Activated CD8-positive, alpha-beta memory T cell treated with anti-CD3 and anti-CD28 coated beads, Interleukin-2, amount 50 U/mL, for 24 hours (primary cell): ENCODE results near the gene SGIP1.
"Not testable (repeated sequence)": the region's sequence is repeated elsewhere in the genome, so short reads cannot be mapped to it uniquely, and the experiment has no call there.

Experiments used
- DNase-seq: peaks from one replicate; pipeline ENCODE4 v3.0.0-alpha.2; 2020; ENCODE audit errors: extremely low read depth

Gene SGIP1

DNA sequence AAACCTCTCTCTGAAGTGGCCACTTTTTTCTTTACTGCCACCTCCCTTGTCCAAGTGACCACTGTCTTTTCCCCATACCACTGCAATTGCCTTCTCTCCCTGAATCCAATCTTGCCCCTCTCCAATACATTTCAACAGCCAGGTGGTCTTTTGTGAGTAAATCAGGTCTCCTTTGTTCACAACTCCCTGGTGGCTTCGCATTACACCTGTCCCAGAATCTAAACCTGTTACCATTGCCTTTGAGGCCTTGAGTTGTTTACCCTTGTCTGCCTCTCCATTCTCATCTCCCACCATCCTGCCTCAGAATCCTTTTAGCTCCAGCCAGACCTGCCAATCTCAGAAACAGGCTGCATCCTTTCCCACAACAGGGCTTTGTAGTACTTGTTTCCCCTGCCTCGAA lies 196.5 kb downstream of the SGIP1 start:
- no peak for DNase-seq

DNA sequence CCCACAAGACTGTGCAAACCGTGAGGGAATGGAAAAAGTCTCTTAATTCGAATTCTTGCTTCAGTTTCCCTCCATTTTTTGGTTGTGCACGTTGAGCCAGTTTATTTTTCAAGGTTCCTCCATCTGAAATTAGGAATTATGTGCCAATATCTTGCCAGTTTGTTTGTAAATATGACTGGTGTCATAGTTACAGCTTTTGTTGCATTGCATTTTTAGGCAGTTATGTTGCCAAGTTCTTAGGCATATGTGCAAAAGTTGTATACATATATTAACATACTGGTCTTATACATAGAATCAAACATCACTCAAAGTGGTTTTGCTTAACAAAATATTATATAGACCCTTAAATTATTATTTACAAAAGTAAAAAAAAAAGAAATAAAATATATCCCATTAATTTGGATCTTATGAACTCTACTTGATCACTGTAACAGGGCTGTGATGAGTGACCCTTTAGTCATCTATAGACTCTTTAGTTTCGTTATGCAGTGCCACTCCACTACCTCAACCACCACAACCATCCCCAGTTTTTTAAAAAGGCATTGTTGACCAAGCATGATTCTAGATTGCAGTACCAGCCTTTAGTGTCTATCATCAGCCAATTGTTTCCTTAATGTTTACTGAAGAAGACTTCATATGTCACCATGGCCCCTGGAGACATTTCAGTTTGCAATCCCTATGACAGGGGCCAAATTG lies 197.4 kb downstream of the SGIP1 start:
- no peak for DNase-seq

DNA sequence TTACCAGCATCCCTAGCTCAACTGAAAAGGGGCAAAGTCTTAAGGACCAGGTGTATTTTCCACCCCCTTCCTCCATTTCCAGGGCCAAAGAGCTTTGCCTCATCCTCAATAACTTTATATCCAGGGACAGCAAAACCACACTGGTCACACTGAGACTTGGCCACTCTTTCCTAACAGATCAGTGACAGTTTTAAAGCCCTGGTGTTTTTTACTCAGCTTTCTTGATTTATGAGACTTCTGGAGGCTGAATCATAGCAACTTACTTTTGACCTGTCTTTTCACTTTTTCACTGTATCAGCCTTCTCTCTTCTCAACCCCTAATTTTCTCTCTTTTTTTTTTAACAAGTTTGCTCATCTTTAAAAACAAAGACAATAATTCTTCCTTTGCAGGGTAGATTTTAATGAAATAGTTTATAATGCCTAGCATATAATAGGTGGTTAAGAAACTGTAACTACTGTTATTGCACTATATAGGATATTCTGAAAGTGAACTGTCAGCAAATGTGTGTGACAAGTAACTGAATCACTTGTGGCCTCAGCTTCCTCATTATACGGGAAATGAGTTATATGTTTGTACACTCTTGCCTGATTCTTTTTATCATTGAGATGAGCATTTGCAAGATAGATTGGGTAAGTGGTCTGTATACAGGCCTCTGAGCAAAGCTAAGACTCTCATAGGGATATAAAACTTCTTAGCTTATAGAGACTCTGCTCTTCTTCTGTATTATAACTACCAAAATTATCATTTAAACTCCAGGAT lies 198.6 kb downstream of the SGIP1 start:
- no peak for DNase-seq

DNA sequence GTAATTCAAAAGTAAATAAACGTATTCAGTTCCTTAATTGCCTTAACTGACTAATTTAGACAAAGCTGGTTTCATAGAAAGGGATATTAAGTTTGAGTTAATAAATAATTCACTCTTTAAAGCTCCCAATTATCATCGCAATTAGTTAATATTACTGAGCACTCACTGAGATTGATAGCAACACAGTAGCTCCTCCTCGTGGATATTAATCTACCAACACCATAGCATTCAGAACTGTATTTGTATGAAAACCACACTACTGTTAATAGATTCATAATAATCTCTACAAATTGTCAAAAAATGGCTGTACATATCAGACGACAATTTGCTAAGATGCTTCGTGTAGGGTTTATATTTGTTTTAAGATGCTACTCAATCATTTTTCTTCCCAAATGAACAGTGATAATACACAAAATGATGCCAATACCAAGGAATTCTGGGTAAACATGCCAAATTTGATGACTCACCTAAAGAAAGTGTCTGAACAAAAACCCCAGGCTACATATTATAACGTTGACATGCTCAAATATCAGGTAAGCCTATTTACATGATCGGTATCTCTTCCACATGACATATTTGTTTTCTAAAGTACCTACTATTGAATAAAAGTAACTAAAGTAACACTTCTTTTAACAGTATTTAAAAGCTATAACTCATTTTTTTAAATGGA lies 199.5 kb downstream of the SGIP1 start:
- DNase-seq: no peak

DNA sequence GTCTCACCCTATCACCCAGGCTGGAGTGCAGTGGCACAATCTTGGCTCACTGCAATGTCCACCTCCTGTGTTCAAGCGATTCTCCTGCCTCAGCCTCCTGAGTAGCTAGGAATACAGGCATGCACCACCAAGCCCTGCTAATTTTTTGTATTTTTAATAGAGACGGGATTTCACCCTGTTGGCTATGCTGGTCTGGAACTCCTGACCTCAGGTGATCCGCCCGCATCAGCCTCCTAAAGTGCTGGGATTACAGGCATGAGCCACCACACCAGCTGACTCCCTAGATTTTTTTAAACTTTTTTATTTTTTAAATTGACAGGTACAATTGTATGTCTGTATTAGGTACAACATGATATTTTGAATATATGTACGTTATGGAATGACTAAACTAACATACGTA lies 200.6 kb downstream of the SGIP1 start:
- DNase-seq: not testable (repeated sequence)

DNA sequence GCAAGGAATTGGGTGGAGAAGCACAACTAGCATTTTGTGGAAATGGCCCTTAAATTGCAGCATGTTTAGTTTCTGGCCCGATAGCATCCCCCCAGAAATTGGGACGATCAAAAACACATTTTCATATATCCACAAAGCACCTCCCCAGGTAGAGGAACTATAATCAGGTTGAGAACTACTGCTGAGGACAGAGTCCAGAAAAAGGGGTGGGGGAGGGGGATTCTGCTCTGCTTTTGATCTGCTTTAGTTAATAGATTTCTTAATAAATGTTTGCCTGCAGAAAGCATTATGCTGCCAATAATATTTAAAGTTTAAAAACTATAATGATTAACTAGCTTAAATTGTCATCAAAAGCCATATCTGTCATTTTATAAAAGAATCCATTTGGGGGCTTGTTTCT lies 203.9 kb downstream of the SGIP1 start:
- DNase-seq: no peak

DNA sequence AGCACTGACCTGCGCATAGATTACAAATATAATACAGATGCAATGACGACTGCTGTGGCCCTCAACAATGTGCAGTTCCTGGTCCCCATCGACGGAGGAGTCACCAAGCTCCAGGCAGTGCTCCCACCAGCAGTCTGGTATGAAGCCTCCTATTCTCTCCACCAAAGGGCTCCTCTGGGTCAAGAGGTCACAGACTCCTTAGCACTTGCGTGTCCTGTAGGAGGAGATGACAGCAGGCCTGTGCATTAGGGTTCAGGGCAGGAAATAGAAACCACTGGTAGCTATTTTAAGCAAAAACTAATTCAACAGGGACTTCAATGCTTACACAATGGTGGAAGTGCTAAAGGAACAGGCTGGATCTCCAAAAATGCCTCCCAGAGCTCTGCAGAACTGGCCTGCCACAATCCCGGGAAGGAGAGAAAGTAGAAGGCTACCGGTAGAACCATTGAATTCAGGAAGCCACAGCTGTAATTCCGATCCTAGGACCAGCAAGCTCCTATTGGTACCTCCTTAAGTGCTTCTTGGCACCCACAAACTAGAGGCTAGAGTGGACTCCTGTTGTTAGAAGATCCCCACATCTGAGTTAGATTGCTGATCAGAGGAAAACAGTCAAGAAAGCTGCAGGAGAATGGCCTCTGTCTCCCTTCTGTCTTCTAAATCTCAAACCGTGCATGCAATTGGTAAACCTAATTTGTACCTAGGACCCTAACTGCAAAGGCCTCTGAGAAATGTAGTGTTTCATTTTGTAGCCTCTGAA lies 205.6 kb downstream of the SGIP1 start:
- no peak for DNase-seq

DNA sequence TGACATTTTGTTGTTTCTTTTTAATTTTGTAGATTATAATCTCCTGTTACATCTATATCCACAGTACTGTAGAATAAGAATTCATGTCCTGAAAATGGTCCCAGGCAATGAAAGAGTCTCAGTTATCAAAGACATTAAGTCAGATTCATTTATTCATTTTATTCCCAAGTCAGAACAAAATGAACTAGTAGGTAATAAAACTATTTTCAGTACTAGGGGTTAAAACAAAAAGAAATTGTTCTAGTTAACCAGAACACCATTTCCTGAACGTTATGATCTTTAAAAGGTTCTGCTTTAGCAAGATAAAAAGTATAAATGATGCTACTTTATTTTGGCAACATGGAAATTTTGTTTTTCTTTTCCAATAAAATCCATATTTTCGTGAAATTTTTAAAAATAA lies 211.5 kb downstream of the SGIP1 start:
- DNase-seq: no peak

DNA sequence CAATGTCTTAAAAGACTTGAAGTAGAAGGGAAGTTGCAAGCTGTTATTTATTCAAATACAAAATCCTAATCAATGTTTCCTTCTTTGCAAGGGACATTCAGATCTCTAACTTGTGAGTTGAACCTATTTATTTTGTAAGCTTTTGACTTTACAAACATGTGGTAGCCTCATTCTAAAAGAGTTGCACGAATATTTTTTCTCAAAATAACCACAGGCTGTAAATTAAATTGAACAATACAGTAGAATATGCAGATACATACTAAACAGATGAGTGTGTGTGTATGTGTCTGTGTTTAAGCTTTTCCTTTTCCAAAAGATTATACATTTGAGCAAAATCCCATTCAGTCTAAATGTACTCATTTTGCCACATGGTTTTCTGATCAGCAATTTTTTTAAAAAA lies 213.5 kb downstream of the SGIP1 start:
- DNase-seq: no peak

DNA sequence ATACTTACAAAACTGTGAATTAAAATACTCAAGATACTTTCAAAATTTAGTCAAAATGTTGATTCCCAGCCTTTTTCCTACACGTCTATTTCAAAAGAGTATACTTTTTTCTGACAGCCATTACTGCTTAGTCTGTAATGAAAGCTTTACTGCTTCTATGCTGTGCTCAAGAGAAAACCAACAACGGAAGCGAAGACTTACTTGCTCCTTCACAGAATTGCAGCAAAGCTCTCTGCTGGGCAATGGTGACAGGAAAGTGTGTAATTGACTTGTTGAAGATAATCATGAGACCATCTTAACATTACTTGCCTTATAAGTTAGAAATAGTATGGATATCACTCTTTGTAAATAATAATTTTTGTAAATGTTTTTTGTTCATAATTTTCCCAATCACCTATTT lies 216.6 kb downstream of the SGIP1 start:
- DNase-seq: no peak

DNA sequence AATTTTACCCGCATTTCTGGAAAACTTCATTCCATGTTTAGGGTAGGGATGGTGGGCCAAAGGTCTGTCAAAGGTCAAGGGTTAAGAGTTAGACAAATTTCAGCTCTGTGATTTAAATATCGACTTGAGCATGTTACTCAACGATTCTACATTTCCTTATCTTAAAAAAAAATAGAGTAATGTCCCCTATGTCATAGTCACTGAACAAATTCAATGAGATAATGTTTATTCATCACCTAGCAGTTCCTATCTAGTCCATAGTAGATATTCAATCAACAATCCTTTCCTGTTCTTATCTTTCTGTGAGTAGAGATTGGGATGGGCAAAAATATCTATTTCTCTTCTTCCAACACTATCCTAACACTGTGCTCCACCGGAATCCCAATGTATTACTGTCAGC lies 217.2 kb downstream of the SGIP1 start:
- no peak for DNase-seq

DNA sequence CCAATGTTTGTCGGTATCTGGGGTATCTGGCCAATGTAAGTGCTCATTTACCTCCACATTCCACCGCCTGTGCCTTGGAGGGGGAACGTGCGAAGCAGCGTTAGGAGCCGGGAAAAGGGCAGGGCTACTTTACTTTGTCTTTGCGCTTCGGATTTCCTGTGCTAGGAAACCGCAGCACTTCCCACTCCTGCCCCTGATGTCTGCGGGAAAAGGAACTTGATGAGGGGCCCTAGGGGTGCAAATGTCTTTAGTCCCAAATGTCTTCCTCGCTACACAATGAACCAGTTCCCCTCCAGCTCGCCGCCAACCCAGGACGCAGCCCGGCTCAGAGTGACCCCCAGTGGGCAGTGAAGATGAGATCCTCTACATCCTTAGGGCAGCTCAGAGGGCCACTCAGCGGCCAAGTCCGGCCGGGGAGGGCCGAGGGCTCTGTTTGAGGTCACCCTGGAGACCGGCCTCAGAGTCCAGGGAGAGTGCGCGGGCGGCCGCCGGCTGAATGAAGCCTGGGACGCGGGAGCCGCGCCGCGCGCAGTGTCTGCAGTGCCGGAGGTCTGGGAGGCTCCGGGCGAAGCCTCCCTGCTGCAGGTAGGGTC lies 218.1 kb downstream of the SGIP1 start, which contains the start of gene DYNLT5:
TSS of gene DYNLT5 (plus strand) at position 460 of the 593 bp plus-strand sequence. CDS start 2,200 bp downstream, outside the sequence.
- no peak for DNase-seq

DNA sequence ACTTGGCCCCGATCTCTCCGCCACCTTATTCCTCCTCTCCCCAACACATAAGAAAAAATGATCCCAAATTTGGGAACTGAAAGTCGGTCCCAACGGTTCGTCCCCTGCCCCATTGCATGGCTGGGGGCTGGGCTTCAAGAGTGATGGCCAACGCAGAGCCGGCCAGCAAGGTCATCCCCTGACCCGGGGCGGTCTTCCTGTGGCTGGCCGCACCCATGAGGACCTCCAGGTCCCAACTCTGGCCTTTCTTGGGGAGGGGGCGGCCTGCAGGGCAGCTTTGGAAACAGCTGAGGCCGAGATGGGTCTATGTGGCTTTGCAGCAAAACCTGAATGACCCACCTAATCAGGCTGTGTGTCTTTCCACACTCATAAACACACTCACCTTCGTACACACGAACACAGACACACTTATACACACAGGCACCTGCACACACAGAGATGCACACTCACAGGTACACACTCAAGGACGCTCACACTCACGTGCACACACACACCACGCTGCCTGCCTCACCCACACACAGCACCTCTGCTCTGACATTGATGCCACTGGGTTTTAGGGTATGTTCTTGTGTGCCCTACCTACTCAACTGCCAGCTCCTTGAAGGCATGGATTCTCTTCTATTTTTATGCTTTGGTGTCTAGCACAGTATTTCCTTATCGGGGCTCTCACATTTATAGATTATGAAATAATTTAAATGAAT lies 218.9 kb downstream of the SGIP1 start:
- no peak for DNase-seq

DNA sequence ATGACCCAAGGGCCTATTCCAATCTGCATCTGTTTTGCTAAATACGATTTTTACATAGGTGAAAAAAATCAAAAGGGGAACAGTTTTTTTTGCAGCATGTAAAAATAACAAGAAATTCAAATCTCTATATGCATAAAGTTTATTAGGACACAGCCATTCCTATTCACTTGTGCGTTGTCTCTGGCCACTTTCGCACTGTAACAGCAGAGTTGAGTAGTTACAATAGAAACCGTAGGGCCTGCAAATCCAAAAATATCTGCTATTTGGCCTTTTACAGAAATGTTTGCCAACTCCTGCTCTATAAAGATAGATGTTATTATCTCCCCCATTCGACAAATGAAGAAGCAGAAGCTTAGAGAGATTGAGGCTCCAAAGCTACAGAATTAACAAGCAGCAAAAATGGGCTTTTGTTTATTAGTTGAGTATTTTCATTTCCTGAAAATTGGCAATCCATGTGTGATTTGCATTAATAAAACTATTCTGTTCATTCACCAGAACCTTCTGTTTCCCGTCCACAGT lies 223.8 kb downstream of the SGIP1 start:
- no peak for DNase-seq

DNA sequence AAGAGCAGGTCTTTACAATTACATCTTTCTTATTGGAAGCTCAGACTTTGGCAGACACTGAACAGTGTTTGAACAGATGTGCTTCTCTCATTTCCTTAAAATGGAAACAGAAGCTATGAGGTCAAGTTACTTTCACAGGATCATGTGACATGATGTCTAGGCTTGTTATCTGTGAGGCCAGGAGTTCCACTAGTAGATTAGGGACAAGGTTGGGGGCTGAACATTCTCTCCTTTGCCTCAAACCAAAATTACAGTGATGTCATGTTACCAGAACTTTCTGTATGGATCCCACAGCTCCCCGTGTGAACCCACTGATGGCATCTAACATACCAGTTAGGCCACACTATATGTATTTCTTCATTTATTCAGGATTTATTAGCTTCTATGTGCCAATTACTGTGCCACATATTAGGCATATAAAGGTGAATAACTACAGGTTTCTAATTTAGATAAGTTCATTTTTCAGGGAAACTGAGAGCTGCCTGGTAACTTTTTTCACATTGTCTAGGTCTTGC lies 224.3 kb downstream of the SGIP1 start:
- no peak for DNase-seq

DNA sequence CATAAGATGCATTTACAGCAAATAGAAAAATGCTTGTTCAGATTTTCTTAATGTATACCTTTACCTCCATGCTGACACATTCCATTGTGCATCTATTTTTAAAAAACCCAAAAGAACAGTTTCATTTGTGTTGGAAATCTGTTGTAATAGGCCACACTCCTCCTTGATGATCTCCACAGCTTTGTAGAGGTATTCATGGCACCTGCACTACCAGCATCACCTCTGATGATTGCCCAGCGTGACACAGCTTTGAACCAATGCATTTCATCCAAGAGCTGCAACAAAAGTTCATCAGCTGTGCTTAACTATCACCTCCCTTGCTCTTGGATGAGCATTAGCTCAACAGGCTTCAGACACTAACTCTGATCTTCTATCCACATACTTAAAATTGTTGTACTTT lies 226.6 kb downstream of the SGIP1 start:
- DNase-seq: no peak

DNA sequence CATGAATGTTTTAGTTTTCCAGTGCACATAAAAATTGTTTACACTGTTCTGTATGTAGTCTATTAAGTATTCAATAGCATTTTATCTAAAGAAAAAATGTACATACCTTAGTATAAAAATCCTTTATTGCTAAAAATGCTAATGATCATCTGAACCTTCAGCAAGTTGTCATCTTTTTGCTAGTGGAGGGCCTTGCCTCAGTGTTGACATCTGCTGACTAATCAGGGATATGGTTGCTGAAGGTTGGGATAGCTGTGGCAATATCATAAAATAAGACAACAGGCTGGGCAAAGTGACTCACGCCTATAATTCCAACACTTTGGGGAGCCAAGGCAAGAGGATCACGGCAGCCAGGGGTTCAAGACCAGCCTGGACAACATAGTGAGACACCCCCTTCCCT lies 227.3 kb downstream of the SGIP1 start:
- DNase-seq: no peak

DNA sequence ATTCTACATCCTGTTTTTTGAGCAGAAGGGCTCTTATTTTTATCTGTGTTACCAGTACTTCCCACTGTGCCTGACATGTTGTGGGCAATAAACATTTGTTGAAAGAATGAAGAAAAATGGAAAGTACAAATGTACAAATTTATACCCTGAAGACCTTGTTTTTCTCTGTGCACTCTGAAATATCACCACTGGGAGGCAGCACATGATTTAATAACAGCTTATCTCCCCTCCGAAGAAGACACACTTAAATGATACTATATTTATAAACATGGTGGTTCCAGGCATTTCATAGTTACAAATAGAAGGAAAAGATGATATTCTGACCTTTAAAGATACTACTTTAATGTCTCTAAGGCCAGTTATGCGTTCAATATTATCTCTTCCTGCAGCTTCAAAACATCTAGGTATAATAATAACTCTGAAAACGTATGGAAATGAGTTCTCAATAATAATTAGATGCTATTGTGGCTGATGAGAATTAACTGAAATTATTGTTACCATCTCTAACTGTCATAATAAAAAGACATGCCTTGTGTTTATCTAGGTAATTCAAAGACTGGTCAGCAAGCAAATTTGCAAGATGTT lies 231.1 kb downstream of the SGIP1 start:
- DNase-seq: peak; percentile 9

DNA sequence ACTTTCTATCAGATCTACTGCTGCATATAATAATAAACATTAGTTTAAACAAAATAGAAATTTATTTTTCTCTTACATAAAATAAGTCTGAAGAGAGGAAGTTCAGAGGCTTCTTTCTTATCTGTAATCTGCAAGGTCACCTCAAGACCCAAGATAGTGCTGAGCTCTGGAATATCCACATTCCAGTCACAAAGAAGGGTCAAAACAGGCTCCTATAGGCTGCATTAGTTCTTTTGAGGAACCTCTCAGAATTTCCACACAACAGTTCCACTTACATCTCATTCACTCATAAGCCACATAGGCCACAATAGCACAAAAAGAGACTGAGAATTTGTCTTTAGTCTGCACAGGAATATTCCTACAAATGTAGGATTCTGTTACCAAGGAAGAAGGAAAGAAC lies 233.7 kb downstream of the SGIP1 start:
- DNase-seq: no peak

DNA sequence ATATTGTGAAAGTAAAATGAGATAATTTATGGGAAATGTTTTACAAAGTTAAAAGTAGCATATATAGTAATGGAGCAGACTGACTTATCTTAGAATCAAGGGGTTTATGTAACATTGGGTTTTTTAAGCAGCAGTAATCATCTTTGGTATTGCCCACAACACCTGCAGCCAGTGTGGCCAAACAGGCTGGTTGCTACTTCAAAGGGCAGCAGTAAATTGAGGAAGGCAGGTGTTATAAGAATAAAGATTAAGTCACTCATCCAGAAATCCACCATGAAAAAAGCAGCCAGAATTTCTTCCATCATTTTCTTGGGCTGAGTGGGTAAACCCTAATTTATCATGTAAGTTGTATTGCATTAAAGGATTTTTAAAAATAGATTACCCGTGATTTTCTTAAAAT lies 235.0 kb downstream of the SGIP1 start:
- no peak for DNase-seq
